T-helper 17 cell (primary cell): Measurements from ENCODE around the gene NPHP4. TPM values are rescaled to one million over a fixed set of nuclear protein-coding genes. Genes with fewer than 3 reads are reported as not detected.
A peak's percentile ranks its signal among the peaks of the same experiment; 100 is the strongest.

ENCODE experiments used
- ATAC-seq: fragments of 150-1000 bp; cut with Tn5 transposase; 2 replicates; pipeline ENCODE4 v1.10.0; 2021; ENCODE audit warnings: mild to moderate bottlenecking, moderate library complexity
- DNase-seq, 3 donors: peaks; one replicate each; pipeline versions ENCODE4 v3.0.0 to v3.0.0-alpha.2; 2020 to 2021
- H3K9me3 ChIP-seq: one replicate; pipeline ENCODE4 v1.7.0; 2013; ENCODE audit warnings: low read length, mild to moderate bottlenecking; ENCODE audit not compliant: control insufficient read depth, poor library complexity, severe bottlenecking
- H3K27ac Mint-ChIP-seq: one replicate; pipeline ENCODE4 v1.8.0; 2022; ENCODE audit warnings: mild to moderate bottlenecking, moderate library complexity, mixed read lengths
- H3K27me3 Mint-ChIP-seq: one replicate; pipeline ENCODE4 v1.8.0; 2022; ENCODE audit warnings: mixed read lengths
- H3K36me3 Mint-ChIP-seq: one replicate; pipeline ENCODE4 v1.8.0; 2022; ENCODE audit warnings: low read depth, mixed read lengths
- H3K4me1 Mint-ChIP-seq: one replicate; pipeline ENCODE4 v1.8.0; 2022; ENCODE audit warnings: mild to moderate bottlenecking, mixed read lengths
- H3K4me3 Mint-ChIP-seq: one replicate; pipeline ENCODE4 v1.8.0; 2022; ENCODE audit warnings: mild to moderate bottlenecking, moderate library complexity, mixed read lengths
- total RNA-seq, 4 donors: library from RNA in 2 of 4; stranded (reverse) in 2 of 4; gene quantifications; one replicate each; pipeline ENCODE4 v1.2.3 and lab custom pipeline; 2022 to 2026

The NPHP4 gene
- total RNA-seq, 2 donors from 2014 or later: 9.9 to 14.1 TPM

DNA sequence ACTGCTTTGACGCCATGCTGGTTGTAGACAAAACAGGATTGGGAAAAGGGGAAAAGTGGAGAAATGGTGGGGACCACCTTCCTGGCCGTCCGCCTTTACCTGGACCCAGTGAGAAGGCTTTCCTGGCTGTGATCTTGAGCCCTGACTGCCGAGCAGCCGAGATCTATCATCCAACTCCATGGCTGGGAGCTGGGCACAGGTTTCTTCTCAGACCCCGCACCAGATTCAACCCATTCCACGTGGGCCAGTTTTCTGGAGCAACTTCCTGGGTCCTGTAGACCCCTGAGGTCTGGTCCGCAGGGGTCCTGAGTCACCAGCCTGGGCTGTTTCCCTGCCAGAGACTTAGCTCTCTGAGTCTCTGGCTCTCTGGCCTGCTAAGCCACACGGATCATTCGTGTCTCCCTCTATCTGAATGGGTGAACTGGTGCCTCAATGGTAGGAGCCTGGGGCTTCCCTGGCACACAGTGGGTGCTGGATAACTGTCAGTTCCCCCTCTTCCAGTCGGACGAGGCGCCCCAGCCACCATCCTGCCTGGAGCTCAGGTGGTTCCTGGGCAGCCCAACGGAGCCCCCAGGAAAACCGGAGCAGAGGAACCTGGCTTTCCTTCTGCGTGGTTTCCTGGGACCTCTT is 4.5 kb upstream of the NPHP4 start:
- Mint-ChIP-seq H3K27ac (no peak overlapping the region), H3K4me3 (peak overlapping the region; percentile 19), H3K27me3 (no peaks in the 10 kb centered on the region), H3K36me3 (peaks cover 2% of the 10 kb centered on the region), H3K4me1 (peaks cover 43% of the 10 kb centered on the region)
- DNase-seq: no peak
- no peak for ATAC-seq
- H3K9me3 ChIP-seq: no peaks in the 10 kb centered on the region

DNA sequence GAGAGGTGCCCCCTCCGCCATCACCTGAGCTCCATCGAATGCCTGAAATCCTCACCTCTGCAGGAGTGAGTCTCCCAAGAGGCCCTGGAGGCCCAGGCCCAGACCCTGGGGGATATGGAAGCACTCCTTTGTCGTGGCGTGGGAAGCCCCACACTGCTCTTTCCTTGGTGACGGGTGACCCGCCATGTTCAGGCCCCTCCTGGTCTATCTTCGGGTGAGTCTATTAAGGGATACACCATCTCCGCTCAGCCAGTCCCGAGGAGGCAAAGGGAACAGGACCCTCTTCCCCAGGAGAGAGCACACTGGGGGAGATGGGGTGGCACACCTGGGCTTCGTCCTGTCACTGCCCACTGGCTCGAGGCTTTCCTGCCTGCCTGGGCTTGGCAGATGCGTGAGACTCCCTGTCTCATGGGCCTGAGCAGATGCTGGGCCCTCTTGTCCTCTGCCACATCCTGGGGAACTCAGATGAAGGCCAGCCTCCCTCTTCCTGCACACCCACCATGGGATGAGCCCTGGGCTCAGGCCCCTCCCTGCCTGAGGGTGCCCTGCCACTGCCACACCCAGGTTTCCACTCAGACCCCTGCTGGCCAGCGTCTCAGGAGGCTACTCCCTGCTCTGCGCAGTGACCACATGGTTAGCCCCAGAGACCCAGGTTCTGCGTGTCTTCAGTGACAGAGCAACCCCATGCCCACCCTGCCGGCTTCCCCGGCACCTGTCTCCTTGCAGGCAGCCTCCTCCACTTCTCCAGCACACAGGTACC is 3.8 kb upstream of the NPHP4 start:
- DNase-seq (no peak), ATAC-seq (no peak)
- Mint-ChIP-seq H3K27ac (no peak overlapping the region), H3K27me3 (no peaks in the 10 kb centered on the region), H3K36me3 (peaks cover 2% of the 10 kb centered on the region), H3K4me1 (peaks cover 41% of the 10 kb centered on the region), H3K4me3 (peak overlapping the region; percentile 19)
- H3K9me3 ChIP-seq: no peaks in the 10 kb centered on the region

DNA sequence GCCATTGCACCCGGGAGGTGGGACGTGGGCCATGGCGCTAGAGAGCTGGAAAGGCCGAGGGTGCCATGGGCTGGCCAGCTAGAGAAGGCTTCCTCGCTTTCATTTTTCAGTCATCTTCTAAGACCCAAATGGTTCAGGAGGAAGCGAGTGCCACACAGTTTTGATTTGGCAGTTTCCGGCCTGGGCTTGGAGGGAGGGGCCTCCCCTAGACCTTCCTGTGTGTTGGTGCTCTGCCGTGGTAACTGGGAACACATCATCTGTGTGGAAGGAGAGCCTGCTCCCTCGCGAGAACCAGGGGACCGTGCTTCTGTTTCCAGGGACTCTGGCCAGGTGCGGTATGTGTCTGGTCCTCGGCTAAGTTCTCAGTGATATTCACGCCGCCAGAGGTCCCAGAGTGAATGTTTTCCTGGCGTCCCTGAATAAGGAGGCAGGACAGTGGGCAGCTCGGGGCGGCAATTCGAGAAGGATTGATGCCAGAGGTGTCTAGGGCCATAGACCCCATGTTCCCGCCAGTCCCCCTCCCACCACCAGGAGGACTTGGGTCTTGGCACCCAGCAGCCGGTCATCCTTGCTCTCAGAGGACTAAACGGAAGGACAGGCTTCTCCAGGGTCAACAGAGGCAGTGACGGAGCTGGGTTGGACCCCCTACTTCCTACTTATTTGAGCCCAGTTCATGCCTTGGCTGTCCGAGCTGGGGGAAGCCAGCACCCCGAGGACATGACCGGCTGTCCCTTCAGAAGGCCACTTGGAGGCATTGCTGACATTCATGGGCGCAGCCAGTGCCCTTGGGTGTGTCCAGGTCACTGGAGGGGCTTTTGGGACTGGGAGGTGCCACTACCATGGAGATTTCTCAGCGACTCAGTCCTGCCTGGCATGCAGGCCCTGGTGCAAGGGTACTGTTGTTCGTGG is 2.7 kb upstream of the NPHP4 start:
- H3K27ac Mint-ChIP-seq: peak overlapping the region; percentile 94
- peak overlapping the region; percentile 99 for H3K4me3 Mint-ChIP-seq
- peaks cover 2% of the 10 kb centered on the region for H3K36me3 Mint-ChIP-seq
- no peaks in the 10 kb centered on the region for H3K9me3 ChIP-seq
- no peaks in the 10 kb centered on the region for H3K27me3 Mint-ChIP-seq
- peaks cover 42% of the 10 kb centered on the region for H3K4me1 Mint-ChIP-seq
- DNase-seq: peak; percentile 36 to 48 (median 42)
- ATAC-seq: peak; percentile 28

DNA sequence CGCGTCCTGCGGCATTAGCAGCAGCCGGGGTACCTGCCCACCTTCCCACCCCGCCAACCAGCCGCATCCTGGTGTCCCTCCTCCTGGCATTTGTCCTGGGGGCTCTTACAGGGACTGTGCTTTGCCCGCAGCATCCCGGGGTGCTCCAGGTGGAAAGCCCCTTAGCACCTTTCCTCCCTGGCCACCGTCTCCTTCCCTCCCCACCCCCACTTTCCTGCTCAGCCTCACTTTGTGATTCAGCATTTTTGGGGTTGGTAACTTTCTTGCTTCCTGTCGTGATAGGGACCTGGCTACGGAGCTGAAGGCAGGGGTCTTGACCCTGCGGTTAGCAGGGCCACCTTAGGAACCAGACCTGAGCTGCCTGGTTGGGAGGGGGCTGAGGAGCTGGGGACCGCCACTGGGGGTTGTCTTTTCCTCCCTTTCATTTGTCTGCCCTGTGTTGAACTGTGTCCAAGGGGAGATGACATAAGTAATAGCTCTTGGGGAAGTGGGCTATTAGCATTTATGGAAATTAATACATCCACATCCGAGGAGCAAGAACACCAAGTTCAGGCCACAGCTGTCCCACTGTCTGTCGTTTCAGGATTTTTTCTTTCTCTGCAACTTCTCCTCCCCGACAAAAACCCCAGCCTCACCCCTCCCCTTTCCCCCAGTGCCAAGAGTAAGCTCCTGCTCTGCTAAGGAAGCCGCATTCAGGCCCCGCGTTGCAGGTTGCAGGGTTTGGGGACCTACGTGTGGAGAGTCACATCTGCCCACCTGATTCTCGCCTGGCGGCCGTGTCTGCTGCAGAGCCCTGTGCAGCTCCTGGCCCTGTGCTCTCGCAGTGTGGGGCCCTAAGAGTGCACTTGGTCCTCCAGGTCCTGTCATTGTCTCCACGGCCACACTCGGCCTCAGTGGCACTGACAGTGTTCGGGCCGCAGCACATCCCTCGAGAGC is 1.6 kb upstream of the NPHP4 start:
- no peaks in the 10 kb centered on the region for H3K27me3 Mint-ChIP-seq
- peak overlapping the region; percentile 94 for H3K27ac Mint-ChIP-seq
- H3K4me1 Mint-ChIP-seq: peaks cover 37% of the 10 kb centered on the region
- peak overlapping the region; percentile 99 for H3K4me3 Mint-ChIP-seq
- no peak for DNase-seq
- H3K36me3 Mint-ChIP-seq: peaks cover 2% of the 10 kb centered on the region
- H3K9me3 ChIP-seq: no peaks in the 10 kb centered on the region
- no peak for ATAC-seq

DNA sequence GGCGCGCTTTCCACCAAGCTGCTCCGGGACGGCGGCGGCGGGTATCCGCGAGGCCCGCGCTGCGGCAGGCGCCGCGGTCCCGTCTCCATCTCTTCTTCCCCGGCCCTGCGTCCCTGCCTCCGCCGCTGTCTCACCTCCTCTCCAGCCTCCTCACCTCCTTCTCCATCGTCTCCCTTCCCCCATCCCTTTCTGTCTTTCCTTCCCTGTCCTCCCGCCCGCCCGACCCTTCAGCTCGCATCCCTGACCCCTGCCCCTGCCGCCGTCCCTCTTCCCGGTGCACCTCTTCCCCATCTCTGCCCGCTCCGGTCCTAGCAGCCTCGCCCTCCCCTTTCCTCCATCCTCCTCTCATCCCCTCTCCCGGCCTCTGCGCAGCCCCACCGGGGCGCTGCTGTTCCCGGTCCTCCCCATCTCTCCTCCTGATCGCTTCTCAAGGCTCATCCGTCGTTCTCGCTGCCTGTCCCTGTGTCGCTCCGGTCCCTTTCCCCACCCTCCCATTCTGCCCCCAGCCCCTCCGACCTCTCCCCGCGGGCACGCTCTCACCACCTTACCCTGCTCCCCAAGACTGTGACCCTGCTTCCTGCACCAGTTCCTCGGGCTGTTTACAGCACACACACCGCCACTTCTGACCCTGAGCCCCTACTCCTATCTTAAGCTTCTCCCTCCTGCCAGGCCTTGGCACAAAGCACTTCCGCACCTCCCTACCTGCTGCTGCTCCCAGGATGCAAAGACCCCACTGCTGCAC is 760 bp upstream of the NPHP4 start:
- Mint-ChIP-seq H3K4me3 (peak overlapping the region; percentile 99), H3K27me3 (no peaks in the 10 kb centered on the region), H3K4me1 (peaks cover 31% of the 10 kb centered on the region), H3K27ac (peak overlapping the region; percentile 94), H3K36me3 (peaks cover 2% of the 10 kb centered on the region)
- ATAC-seq (no peak), DNase-seq (no peak)
- no peaks in the 10 kb centered on the region for H3K9me3 ChIP-seq

DNA sequence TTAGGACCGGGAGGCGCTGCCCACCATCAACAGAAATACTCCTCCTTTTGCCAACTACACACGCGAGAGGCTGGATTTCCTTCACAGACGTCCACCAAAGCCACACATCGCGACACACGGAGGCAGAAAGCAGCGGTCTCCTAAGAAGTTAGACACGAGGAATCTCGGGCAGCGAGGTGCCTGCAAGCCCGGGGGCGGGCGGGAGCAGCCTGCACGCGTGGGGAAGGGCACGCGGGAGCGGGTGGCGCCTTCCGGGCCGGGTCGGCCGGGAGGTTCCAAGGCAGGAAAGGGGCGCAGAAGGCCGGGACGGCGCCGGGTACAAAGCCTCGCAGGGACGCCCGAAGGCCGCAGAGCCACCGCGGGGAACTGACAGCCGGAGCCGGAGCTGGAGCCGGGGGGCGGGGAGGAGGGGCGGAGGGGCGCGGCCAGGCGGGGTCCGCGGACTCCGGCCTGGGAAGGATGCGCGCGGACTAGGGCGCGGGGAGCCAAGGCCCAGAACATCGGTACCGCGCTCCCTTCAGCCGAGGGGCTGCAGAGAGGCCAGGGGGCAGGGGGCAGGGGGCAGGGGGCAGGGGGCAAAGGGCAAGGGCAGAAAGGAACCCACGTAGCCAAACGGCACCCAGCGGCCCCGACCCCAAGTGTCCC is 722 bp downstream of the NPHP4 start:
- no peaks in the 10 kb centered on the region for H3K9me3 ChIP-seq
- Mint-ChIP-seq H3K4me3 (peak overlapping the region; percentile 99), H3K36me3 (peaks cover 2% of the 10 kb centered on the region), H3K27ac (peak overlapping the region; percentile 73), H3K4me1 (peaks cover 28% of the 10 kb centered on the region), H3K27me3 (no peaks in the 10 kb centered on the region)
- peak in 2 of 3 donors; percentile 44 to 47 for DNase-seq
- peak; percentile 50 for ATAC-seq

DNA sequence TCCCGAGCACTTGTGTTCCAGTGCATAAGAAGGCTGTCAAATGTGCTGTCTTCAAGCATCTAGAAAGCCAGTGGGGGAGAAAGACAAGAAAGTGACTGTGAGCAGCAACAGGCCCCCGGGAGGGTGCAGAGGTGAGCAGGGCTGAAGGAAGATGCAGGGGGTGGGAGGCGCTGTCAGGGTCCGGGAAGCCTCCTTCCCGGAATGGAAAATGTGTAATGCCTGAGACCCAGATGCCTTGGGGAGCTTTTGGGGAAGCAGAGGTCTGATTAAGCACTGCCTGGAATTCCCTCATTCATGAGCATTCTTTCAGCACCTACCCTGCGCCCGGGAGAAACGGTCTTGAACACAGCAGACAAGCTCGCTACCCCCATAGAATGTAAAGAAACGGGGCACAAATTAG is 1.3 kb downstream of the NPHP4 start:
- H3K9me3 ChIP-seq: no peaks in the 10 kb centered on the region
- peak overlapping the region; percentile 99 for H3K4me3 Mint-ChIP-seq
- H3K4me1 Mint-ChIP-seq: peaks cover 28% of the 10 kb centered on the region
- peaks cover 2% of the 10 kb centered on the region for H3K36me3 Mint-ChIP-seq
- H3K27me3 Mint-ChIP-seq: no peaks in the 10 kb centered on the region
- DNase-seq: peak in 1 of 3 donors; percentile 2
- H3K27ac Mint-ChIP-seq: peak overlapping the region; percentile 73
- no peak for ATAC-seq

DNA sequence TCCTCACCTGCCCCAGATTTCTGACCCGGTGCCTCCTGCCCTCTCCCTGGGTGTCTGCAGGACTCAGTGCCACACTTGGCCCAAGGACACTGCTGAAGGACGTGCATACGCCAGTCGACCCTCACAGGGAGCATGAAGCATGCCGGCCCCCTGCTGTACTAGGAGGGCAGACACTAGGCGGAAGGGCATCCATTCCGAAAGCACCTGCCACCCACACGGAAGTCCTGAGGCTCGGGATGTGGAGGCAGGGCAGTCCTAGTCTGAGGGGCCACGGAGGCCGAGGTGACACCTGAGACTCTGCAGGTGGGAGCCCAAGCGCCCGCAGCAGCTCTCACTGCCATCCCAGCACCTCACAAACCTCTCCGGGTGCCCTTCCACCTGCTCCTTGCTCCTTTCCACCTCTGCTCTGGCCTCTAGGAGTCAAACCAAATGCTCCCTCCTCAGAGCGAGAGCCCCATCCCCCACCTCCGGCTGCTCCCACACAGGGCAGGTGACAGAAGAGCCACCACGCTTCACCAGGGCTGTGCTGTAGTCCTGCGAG is 2.4 kb downstream of the NPHP4 start:
- DNase-seq: peak in 1 of 3 donors; percentile 4
- Mint-ChIP-seq H3K4me3 (no peak overlapping the region), H3K27me3 (no peaks in the 10 kb centered on the region), H3K36me3 (peaks cover 2% of the 10 kb centered on the region), H3K4me1 (peaks cover 27% of the 10 kb centered on the region), H3K27ac (peak overlapping the region; percentile 16)
- ATAC-seq: no peak
- no peaks in the 10 kb centered on the region for H3K9me3 ChIP-seq

DNA sequence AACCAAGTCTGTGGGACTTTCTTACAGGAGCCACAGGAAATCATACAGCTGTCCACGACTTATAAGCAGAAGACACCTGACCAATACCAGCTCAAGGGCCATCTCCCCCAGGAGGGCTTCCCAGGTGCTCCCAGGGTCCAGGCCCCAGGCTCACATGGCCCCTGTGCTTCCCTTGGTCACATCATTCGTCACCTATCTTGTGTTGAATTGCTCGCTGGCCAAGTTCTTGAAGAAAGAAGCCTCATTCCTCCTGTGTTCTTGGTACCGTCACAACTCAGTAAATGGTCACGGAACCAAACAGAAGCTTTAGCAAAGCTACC is 3.0 kb downstream of the NPHP4 start:
- Mint-ChIP-seq H3K4me1 (peaks cover 21% of the 10 kb centered on the region), H3K27ac (no peak overlapping the region), H3K27me3 (no peaks in the 10 kb centered on the region), H3K4me3 (no peak overlapping the region), H3K36me3 (peaks cover 2% of the 10 kb centered on the region)
- no peak for ATAC-seq
- no peak for DNase-seq
- no peaks in the 10 kb centered on the region for H3K9me3 ChIP-seq

DNA sequence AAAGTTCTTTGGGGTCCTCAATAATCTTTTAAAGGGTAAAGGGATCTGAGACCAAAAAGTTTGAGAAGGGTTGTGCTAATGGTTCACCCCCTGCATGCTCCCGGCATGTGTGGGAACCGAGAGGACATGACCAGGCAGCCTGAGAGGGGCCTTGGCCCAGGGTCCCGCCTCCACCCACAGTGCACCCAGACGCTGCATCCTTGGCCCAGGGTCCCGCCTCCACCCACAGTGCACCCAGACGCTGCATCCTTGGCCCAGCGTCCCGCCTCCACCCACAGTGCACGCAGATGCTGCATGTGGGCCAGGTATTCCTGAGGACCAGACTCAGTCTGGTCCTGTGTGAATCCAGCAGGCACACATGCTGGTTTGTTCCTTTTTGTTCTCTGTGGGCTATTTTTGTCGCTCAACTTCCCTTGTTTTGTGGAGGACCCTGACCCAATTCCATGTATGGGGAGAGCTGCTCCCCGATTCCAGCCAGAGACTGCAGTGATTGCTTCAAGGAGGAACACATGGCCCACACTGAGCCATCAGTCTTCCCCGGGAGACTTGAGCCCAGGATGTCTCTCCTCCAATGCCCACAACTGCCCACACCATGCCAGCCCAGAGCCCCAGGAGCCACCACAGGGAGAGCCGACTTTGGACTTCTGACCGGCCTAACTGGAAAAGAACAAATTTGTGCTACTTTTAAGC is 3.5 kb downstream of the NPHP4 start:
- no peak overlapping the region for H3K27ac Mint-ChIP-seq
- H3K4me3 Mint-ChIP-seq: no peak overlapping the region
- no peaks in the 10 kb centered on the region for H3K9me3 ChIP-seq
- peaks cover 16% of the 10 kb centered on the region for H3K4me1 Mint-ChIP-seq
- no peaks in the 10 kb centered on the region for H3K27me3 Mint-ChIP-seq
- peaks cover 2% of the 10 kb centered on the region for H3K36me3 Mint-ChIP-seq
- ATAC-seq: no peak
- no peak for DNase-seq

DNA sequence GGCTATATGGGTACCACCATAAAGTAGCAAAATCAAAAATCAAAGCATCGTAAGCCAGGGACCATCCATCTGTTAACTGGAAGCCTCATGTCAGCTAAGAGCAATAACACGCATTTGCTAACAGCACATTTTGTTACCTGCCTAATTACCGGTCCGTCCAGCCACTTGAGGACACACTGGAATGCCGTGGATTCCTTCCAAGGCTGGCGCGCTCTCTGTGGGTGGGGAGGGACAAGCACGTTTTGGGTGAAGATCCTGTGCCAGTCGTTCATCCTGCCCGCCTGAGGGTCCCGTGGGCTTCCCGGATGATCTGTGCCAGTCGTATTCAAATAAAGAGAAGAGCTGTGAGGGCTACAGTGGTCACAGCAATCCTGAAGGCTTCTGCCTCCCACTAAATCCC is 6.2 kb downstream of the NPHP4 start:
- H3K36me3 Mint-ChIP-seq: peaks cover 2% of the 10 kb centered on the region
- H3K27me3 Mint-ChIP-seq: no peaks in the 10 kb centered on the region
- H3K4me3 Mint-ChIP-seq: no peak overlapping the region
- no peak overlapping the region for H3K27ac Mint-ChIP-seq
- no peaks in the 10 kb centered on the region for H3K9me3 ChIP-seq
- DNase-seq: no peak
- peaks cover 8% of the 10 kb centered on the region for H3K4me1 Mint-ChIP-seq
- no peak for ATAC-seq
